Measurements from ENCODE around the gene SMTNL2.

Gene SMTNL2

DNA sequence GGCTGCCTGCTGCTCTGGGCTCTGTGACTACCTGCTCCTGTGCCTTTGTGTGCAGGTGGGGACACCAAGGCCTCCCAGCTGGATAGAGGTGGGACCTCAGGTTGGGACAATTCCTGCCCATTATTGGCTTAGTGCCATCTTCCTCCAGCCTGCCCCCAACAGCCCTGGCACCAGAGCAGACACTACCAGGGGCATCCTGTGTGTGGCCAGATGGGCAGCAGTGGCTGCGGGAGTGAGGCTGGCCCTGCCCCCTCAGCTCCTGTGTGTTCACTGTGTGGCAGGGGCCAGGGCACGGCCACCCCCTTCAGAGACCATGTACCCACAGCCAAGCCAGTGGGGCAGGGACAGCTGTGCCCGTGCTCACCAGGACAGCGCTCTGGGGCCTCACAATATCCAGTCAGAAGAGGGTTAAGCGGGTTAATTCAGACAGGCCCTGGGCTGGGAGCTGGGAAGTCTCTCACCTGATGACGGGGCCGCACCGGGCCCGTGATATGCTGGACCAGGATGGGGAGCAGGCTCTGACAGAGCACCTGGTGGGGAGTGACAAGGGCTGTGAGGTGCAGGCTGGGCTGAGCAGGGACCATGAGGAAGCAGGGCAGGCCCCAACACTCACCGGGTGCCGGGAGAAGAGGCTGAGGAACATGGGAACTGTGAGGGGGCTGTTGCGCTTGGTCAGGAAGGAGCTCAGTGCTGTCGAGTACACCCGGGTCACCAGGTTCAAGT is 42.2 kb upstream of the SMTNL2 start:
- Mint-ChIP-seq H3K9me3 (no peaks in the 10 kb centered on the region), H3K4me3 (no peak overlapping the region), H3K4me1 (ENCODE audit: low read depth) (no peaks in the 10 kb centered on the region), H3K27me3 (ENCODE audit: low read depth) (no peaks in the 10 kb centered on the region), H3K27ac (no peak overlapping the region), H3K36me3 (ENCODE audit: low read depth) (peaks cover 4% of the 10 kb centered on the region)

DNA sequence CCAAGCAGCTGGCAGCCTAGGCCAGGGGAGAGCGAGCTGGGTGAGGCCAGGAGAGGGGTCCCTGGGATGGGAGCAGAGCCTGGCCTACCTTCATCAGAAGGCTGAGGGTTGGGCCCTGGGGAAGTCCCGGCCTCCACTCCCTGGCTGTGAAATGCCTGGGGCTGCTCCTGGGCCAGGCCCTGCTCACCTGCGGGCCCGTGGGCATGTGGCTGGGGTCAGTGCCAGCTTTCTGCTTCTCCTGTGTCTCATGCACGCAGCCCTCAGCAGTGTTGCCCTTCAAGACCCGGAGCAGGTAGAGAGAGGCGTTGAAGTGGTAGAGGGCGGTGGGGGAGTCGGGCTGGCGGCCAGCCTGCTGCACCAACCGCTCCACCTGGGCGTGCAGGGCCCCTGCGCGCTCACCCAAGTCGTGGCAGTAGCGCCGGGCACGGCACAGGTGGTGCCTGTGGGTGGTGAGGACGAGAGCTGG is 41.6 kb upstream of the SMTNL2 start:
- no peaks in the 10 kb centered on the region for H3K9me3 Mint-ChIP-seq
- H3K4me1 Mint-ChIP-seq (ENCODE audit: low read depth): no peaks in the 10 kb centered on the region
- no peaks in the 10 kb centered on the region for H3K27me3 Mint-ChIP-seq (ENCODE audit: low read depth)
- no peak overlapping the region for H3K4me3 Mint-ChIP-seq
- no peak overlapping the region for H3K27ac Mint-ChIP-seq
- peaks cover 4% of the 10 kb centered on the region for H3K36me3 Mint-ChIP-seq (ENCODE audit: low read depth)

DNA sequence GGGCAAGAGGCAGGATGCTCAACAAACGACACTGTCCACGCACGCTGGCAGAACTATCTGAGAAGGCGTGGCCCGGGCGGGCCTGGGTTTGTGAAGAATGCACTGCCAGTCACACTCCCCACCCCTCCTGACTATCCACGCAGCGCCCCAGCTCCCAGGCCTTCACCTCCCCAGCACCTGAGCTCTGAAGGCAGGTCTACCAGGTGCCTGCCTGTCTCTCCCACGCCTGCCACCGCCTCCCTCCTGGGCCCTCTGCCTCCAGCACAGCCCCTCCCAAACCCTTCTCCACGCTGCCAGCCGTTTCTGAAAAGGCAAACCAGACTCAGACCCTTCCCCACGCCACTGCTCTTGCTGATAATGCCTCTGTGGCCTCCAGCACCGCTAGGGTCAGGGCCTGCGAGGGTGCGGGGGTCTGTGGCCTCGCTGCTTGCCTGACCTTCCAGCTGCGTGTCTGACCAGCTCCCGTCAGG is 40.7 kb upstream of the SMTNL2 start:
- H3K27me3 Mint-ChIP-seq (ENCODE audit: low read depth): no peaks in the 10 kb centered on the region
- no peaks in the 10 kb centered on the region for H3K9me3 Mint-ChIP-seq
- no peak overlapping the region for H3K27ac Mint-ChIP-seq
- H3K4me1 Mint-ChIP-seq (ENCODE audit: low read depth): no peaks in the 10 kb centered on the region
- H3K36me3 Mint-ChIP-seq (ENCODE audit: low read depth): peaks cover 5% of the 10 kb centered on the region
- no peak overlapping the region for H3K4me3 Mint-ChIP-seq

DNA sequence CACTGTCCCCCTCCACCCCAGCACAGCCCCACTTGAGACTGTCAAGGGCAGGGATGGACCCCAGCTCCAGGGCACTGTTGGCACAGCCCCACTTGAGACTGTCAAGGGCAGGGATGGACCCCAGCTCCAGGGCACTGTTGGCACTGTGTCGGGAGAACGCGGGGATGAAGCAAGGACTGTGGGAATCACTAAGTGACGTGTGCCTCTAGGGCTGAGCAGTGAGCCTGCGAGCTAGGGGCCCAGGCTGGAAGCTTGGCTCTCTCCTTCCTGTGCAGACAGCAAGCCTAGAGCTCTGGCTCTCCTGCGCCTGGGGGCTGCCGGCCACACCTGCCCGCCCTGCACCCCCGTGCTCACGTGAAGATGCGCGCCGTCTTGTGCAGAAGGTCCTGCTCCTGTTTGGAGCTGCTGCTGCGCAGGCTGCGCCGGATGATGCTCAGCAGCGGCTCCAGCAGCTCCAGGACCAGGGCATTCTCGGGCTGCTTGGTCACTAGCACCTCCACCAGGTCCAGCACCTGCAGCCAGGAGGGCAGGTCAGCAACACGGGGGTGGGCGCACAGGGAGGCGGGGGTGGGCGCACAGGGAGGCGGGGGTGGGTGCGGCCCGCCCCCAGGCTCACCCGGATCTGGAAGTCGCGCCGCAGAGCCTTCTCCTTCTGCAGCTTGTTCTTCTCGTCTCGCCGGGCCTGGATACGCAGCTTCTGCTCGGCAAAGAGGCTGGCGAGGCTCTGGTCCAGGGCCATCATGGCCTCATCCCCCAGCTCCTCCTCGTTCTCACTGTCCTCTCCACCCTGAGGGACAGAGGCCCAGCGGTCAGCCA is 40.0 kb upstream of the SMTNL2 start:
- no peak overlapping the region for H3K4me3 Mint-ChIP-seq
- H3K9me3 Mint-ChIP-seq: no peaks in the 10 kb centered on the region
- H3K27ac Mint-ChIP-seq: no peak overlapping the region
- no peaks in the 10 kb centered on the region for H3K27me3 Mint-ChIP-seq (ENCODE audit: low read depth)
- H3K36me3 Mint-ChIP-seq (ENCODE audit: low read depth): peaks cover 5% of the 10 kb centered on the region
- no peaks in the 10 kb centered on the region for H3K4me1 Mint-ChIP-seq (ENCODE audit: low read depth)

DNA sequence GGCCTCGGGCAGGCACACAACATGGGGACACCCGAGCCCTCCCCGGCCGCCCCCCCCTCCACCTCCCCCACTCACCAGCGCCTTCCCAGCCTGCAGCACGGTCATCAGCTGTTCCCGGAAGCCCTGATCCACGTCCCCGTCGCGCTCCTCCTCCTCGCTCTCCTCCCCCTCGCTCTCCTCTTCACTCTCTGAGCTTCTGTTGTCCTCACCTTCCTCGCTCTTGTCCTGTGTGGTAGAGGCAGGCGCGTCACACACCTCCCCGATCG is 39.4 kb upstream of the SMTNL2 start:
- Mint-ChIP-seq H3K9me3 (no peaks in the 10 kb centered on the region), H3K27ac (no peak overlapping the region), H3K4me3 (no peak overlapping the region)

DNA sequence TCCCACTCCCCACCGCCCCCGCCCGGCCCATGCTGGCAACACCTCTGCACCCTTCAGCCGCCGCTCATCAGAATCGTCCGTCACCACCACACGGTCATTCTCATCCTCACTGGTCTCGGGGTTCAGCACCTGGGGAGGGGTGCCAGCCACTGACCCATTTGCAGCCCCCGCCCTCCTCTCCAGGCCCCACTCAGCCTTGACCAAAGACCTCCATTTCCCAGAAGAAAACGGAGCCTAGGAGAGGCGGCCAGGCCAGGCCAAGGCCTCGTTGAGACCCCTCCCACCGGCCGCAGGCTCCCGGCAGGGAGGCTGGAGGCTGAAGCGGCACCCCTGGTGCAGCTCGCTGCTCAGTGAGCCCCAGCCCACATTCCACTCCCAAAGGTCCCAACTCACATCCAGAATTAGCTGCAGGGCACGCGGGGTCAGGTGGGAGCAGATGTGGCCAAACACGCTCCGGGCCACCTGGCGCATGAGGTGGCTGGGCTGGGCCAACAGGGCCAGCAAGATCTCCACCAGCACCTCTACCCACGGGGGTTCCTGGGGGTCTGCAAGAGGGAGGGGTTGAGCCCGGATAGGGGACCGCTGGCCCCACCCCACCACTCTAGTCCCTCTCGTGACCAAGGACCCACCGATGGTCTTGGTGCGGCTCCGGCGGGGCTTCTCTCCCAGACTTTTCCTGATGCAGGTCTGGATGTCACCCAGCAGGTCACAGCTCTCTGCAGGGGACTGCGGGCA is 38.9 kb upstream of the SMTNL2 start:
- peaks cover 4% of the 10 kb centered on the region for H3K36me3 Mint-ChIP-seq (ENCODE audit: low read depth)
- no peaks in the 10 kb centered on the region for H3K27me3 Mint-ChIP-seq (ENCODE audit: low read depth)
- H3K4me3 Mint-ChIP-seq: no peak overlapping the region
- H3K4me1 Mint-ChIP-seq (ENCODE audit: low read depth): no peaks in the 10 kb centered on the region
- no peak overlapping the region for H3K27ac Mint-ChIP-seq
- H3K9me3 Mint-ChIP-seq: no peaks in the 10 kb centered on the region

More for the DNA sequence above, 39.4 kb upstream of the SMTNL2 start:
- Mint-ChIP-seq H3K27me3 (ENCODE audit: low read depth) (no peaks in the 10 kb centered on the region), H3K4me1 (ENCODE audit: low read depth) (no peaks in the 10 kb centered on the region), H3K36me3 (ENCODE audit: low read depth) (peaks cover 2% of the 10 kb centered on the region)

DNA sequence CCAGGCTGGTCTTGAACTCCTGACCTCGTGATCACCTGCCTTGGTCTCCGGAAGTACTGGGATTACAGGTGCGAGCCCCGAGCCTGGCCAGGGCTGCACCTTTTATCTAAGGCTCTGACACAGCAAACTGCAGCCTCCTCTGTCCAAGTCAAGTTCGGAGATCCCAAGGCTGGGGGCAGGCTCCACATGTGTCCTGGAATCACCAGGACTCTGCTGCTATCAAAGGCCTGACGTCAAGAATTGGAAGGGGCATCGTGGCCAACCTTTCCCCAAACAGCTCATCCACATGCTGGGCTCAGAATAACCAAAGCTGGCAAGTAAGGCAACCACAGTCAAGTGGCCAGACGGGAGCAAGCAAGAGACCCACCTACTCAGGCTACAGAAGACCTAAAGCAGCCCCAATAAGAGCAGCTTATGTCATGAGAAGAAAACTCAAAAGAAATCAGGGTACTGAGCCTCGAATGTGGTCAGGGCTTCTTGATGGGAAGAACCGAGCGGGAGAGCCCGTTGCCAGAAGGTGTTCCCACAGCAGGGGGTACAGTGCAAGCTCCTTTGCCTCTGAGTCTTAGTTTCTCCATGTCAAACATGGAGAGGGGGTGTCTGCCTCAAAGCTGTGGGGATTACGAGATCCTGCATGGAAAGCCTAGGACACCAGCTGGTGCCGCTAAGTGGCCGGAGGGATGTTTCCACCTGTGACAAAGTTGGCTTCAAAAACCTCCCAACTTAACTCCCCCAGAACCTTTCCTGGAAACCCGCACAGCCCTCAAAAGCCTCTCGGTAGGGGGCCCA is 37.0 kb upstream of the SMTNL2 start:
- no peaks in the 10 kb centered on the region for H3K9me3 Mint-ChIP-seq
- H3K4me1 Mint-ChIP-seq (ENCODE audit: low read depth): peaks cover 2% of the 10 kb centered on the region
- H3K4me3 Mint-ChIP-seq: no peak overlapping the region
- no peak overlapping the region for H3K27ac Mint-ChIP-seq
- H3K36me3 Mint-ChIP-seq (ENCODE audit: low read depth): peaks cover 10% of the 10 kb centered on the region
- H3K27me3 Mint-ChIP-seq (ENCODE audit: low read depth): no peaks in the 10 kb centered on the region

DNA sequence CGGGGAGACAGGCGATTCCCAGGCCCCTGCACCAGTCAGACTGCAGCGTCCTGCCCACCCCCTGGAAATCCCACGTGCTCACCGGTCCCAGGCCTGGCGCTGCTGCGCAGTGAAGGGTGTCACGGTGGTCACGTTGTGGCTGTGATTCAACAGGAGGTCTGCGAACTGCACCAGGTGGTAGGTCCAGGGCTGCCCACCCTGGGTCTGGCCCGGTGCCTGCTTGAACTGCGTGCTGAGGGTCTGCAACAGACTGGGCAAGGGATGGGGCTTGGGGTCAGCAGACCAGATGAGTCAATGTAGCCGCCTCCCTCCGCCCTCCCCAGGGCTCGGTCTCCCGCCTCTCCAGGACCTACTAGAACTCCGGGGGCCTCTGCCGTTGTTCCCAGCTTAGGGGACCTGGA is 36.3 kb upstream of the SMTNL2 start:
- Mint-ChIP-seq H3K9me3 (no peaks in the 10 kb centered on the region), H3K4me1 (ENCODE audit: low read depth) (peaks cover 2% of the 10 kb centered on the region)

DNA sequence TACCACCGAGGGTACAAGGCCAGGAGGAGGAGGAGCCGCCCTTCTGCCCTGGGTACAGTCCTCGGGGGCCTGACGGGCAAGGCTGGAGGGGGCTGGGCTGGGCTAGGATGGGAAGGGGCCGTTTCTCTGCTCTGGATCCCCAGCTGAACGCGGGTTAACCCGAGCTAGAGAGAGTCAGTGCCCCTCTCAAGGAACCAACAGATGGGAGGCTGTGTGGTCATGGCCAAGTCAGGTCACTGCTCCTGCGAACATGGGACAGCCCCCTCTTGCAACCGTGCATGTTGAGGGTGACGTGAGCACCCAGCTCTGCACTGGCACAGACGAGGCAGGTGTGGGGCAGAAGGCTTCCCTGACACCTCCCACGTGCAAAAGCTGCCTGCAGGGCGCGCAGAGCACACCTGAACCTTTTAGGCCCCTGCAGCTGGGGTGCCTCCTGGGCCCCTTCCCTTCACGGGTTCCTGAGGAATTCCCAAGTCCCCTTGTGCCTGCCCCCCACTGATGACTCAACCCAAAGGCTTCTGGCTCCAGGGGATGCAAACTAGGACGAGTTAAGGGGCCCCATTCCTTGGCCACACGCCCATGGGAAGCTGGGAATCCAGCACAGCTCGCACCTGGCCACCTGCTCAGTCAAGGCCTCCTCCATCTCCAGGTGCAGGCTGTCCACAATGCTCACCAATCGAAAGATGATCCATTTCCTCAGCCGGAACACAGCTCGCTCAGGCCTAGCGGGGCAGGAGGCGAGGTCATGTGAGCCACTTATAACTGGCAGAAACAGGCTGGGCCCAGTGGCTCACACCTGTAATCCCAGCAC is 35.4 kb upstream of the SMTNL2 start:
- Mint-ChIP-seq H3K4me1 (ENCODE audit: low read depth) (peaks cover 6% of the 10 kb centered on the region), H3K27ac (no peak overlapping the region), H3K36me3 (ENCODE audit: low read depth) (peaks cover 12% of the 10 kb centered on the region), H3K4me3 (no peak overlapping the region), H3K9me3 (no peaks in the 10 kb centered on the region), H3K27me3 (ENCODE audit: low read depth) (no peaks in the 10 kb centered on the region)

More for the DNA sequence above, 36.3 kb upstream of the SMTNL2 start:
- H3K27me3 Mint-ChIP-seq (ENCODE audit: low read depth): no peaks in the 10 kb centered on the region
- H3K27ac Mint-ChIP-seq: no peak overlapping the region
- H3K4me3 Mint-ChIP-seq: no peak overlapping the region
- peaks cover 12% of the 10 kb centered on the region for H3K36me3 Mint-ChIP-seq (ENCODE audit: low read depth)

DNA sequence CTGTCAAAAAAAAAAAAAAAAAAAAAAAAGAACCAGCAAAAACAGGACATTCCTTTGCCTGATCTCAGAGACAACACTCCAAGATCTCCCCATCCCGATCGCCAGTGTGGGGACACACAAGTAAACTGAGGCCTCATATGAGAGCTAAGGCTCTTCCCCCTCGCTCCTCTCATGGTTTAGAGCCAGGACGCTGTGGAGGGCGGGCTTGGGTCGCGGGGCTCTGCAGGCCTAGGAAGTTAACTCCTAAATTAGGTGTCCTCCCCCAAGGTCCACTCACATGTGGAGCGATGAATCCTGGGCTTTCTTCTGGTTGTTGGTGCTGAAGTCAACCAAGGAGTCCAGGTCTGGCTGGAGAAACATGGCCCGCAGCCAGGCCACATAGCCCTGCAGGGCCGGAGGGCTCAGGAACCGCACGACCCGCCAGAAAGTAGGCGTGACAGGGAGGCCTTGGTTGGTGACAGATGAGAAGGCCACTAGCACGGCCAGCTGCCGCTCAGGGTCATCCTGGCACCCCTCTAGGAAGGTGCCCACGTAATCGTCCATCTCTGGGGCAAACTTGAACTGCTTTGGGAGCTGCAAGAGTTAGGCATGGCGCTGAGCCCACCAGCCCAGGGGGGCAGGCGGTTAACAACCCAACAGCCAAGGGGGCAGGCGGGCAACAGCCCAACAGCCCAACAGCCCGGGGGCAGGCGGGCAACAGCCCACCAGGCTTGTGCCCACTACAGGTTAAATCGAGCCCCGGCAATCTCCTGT is 34.4 kb upstream of the SMTNL2 start:
- no peak overlapping the region for H3K27ac Mint-ChIP-seq
- no peaks in the 10 kb centered on the region for H3K9me3 Mint-ChIP-seq
- no peaks in the 10 kb centered on the region for H3K27me3 Mint-ChIP-seq (ENCODE audit: low read depth)
- peaks cover 12% of the 10 kb centered on the region for H3K36me3 Mint-ChIP-seq (ENCODE audit: low read depth)
- H3K4me1 Mint-ChIP-seq (ENCODE audit: low read depth): peaks cover 14% of the 10 kb centered on the region
- no peak overlapping the region for H3K4me3 Mint-ChIP-seq

DNA sequence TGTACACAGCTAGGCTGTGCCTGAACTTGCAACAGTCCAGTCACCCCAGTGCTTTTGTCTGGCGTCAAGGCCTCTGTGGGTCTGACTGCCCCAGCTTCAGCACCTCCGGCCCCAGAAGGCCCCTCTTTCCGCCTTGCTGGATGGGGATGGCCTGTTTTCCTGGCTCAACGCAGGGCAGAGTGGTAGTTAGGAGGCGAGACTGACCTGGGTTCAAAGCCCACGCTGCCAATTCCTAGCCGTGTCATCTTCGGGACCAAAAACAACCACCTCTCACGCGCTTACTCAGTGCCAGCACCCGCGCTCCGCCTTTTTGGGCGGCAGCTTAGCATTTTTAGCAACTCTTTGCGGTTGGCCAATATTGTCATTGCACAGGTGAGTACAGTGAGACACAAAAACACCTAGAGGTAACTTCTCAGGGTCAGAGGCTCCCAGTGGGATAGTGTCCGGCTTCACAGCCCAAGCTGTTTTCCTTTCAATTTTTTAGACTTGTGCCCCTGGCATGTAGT is 33.7 kb upstream of the SMTNL2 start:
- peaks cover 12% of the 10 kb centered on the region for H3K36me3 Mint-ChIP-seq (ENCODE audit: low read depth)
- no peak overlapping the region for H3K4me3 Mint-ChIP-seq
- H3K4me1 Mint-ChIP-seq (ENCODE audit: low read depth): peaks cover 16% of the 10 kb centered on the region
- H3K27ac Mint-ChIP-seq: no peak overlapping the region
- no peaks in the 10 kb centered on the region for H3K27me3 Mint-ChIP-seq (ENCODE audit: low read depth)
- no peaks in the 10 kb centered on the region for H3K9me3 Mint-ChIP-seq

DNA sequence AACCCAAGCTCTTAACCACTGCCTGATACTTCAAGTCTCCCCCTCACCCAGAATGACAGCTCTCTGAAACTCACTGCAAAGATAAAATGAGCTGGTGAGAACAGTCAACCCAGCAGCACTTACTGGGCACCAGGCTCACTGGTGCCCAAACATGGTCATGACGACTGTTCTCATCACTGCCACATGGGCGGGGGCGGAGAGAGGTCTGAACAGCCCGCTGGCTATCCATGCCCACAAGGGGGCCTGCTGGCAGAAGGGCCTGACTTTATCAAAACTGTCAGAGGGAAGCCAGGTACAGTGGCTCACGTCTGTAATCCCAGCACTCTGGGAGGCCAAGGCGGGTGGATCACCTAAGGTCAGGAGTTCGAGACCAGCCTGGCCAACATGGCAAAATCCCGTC is 33.2 kb upstream of the SMTNL2 start:
- no peak overlapping the region for H3K4me3 Mint-ChIP-seq

More for the DNA sequence above, 33.2 kb upstream of the SMTNL2 start:
- Mint-ChIP-seq H3K36me3 (ENCODE audit: low read depth) (peaks cover 12% of the 10 kb centered on the region), H3K27ac (no peak overlapping the region), H3K9me3 (no peaks in the 10 kb centered on the region), H3K4me1 (ENCODE audit: low read depth) (peaks cover 22% of the 10 kb centered on the region), H3K27me3 (ENCODE audit: low read depth) (no peaks in the 10 kb centered on the region)

Measured in T-helper 1 cell treated with Interleukin-12 subunit alpha and Interleukin-12 subunit beta and Interleukin-4 antibody, amounts not matched to agents 30 μg/mL and 1 μg/mL, for 36 hours (primary cell).